ENCODE measurements around the gene ITGB1BP1. TPM values are rescaled to one million over a fixed set of nuclear protein-coding genes. Genes with fewer than 3 reads are reported as not detected.

The ITGB1BP1 gene
- total RNA-seq, 2 donors from 2014 or later = 29.0 to 34.4 TPM

GRCh38 chr2:9439536-9439935 is 16.2 kb upstream of the ITGB1BP1 start:
- Histone ChIP-seq H3K4me1 (no peaks in the 10 kb centered on the region), H3K4me3 (no peak overlapping the region), H3K27me3 (no peaks in the 10 kb centered on the region), H3K9me3 (no peaks in the 10 kb centered on the region), H3K36me3 (peaks cover 61% of the 10 kb centered on the region), H3K27ac (no peak overlapping the region)
- no peak for DNase-seq (ENCODE audit: low spot score)
- TF ChIP-seq CTCF (IDR thresholded peaks at IDR 0.05) = no peak

- DNase-seq (ENCODE audit: low spot score) = no peak
These were observed 11.2 kb upstream of the ITGB1BP1 start for GRCh38 chr2:9434489-9434888.

GRCh38 chr2:9430316-9431293 is 7.3 kb upstream of the ITGB1BP1 start:
- H3K4me3 ChIP-seq = no peak overlapping the region
- DNase-seq (ENCODE audit: low spot score) = no peak
- no peaks in the 10 kb centered on the region for H3K4me1 ChIP-seq
- peaks cover 57% of the 10 kb centered on the region for H3K36me3 ChIP-seq
- no peak overlapping the region for H3K27ac ChIP-seq
- no peaks in the 10 kb centered on the region for H3K27me3 ChIP-seq
- no peaks in the 10 kb centered on the region for H3K9me3 ChIP-seq
- TF ChIP-seq CTCF (IDR thresholded peaks at IDR 0.05) = no peak

More at GRCh38 chr2:9434489-9434888, 11.2 kb upstream of the ITGB1BP1 start:
- Histone ChIP-seq H3K4me1 (no peaks in the 10 kb centered on the region), H3K36me3 (peaks cover 86% of the 10 kb centered on the region), H3K27me3 (no peaks in the 10 kb centered on the region), H3K9me3 (no peaks in the 10 kb centered on the region), H3K27ac (no peak overlapping the region), H3K4me3 (no peak overlapping the region)
- no peak for TF ChIP-seq CTCF (IDR thresholded peaks at IDR 0.05)

- no peak overlapping the region for H3K27ac ChIP-seq
- H3K4me1 ChIP-seq = peaks cover 0 to 14% of the 10 kb centered on the region in 2 donors
- no peak overlapping the region for H3K4me3 ChIP-seq
- DNase-seq (ENCODE audit: low spot score) = no peak
- no peaks in the 10 kb centered on the region for H3K9me3 ChIP-seq
- no peaks in the 10 kb centered on the region for H3K27me3 ChIP-seq
- TF ChIP-seq CTCF (IDR thresholded peaks at IDR 0.05) = no peak
- H3K36me3 ChIP-seq = peaks cover 46% of the 10 kb centered on the region
These were observed 5.7 kb upstream of the ITGB1BP1 start for GRCh38 chr2:9428965-9429577.

- H3K27me3 ChIP-seq = no peaks in the 10 kb centered on the region
- peak overlapping the region in 1 of 2 donors; percentile 89 for H3K27ac ChIP-seq
- TF ChIP-seq CTCF (IDR thresholded peaks at IDR 0.05) = no peak
- H3K4me1 ChIP-seq = peaks cover 0 to 45% of the 10 kb centered on the region in 2 donors
- no peaks in the 10 kb centered on the region for H3K9me3 ChIP-seq
- peaks cover 4% of the 10 kb centered on the region for H3K36me3 ChIP-seq
- DNase-seq (ENCODE audit: low spot score) = no peak
- peak overlapping the region; percentile 72 to 80 for H3K4me3 ChIP-seq
These were observed 1.3 kb upstream of the ITGB1BP1 start for GRCh38 chr2:9424447-9425164.
